Heart left ventricle (tissue), 16 donors: Measurements from ENCODE around the gene MLLT10. TPM values are rescaled to one million over a fixed set of nuclear protein-coding genes. Genes with fewer than 3 reads are reported as not detected.

Experiments
- ATAC-seq, 4 donors: fragments of 200-7000 bp; cut with Tn5 transposase; one replicate each; pipeline ENCODE4 v1.9.1; 2020 to 2022; ENCODE audit warnings: moderate library complexity in 4 of 4, mild to moderate bottlenecking in 3 of 4, moderate number of reproducible peaks in 1 of 4
- DNase-seq, 5 donors: peaks; one replicate each; pipeline ENCODE4 v3.0.0-alpha.2; 2020
- H3K27ac ChIP-seq, 12 donors: fragments of 200-600 bp; sonication (generic) in 4 of 12; one replicate each; pipeline versions ENCODE4 v1.5.0 to v1.8.0; 2016 to 2022; ENCODE audit warnings: mild to moderate bottlenecking in 2 of 12
- H3K27me3 ChIP-seq, 9 donors: fragments of 200-600 bp; sonication (generic) in 2 of 9; one replicate each; pipeline versions ENCODE4 v1.5.1 to v1.8.0; 2016 to 2022; ENCODE audit warnings: mild to moderate bottlenecking in 3 of 9
- H3K36me3 ChIP-seq, 9 donors: fragments of 200-600 bp; sonication (generic) in 2 of 9; one replicate each; pipeline versions ENCODE4 v1.5.0 to v1.8.0; 2018 to 2022; ENCODE audit warnings: mild to moderate bottlenecking in 2 of 9
- H3K4me1 ChIP-seq, 12 donors: fragments of 200-600 bp; sonication (generic) in 4 of 12; one replicate each; pipeline versions ENCODE4 v1.5.0 to v1.8.0; 2016 to 2022; ENCODE audit warnings: mild to moderate bottlenecking in 3 of 12
- H3K4me3 ChIP-seq, 12 donors: fragments of 200-600 bp; sonication (generic) in 4 of 12; one replicate each; pipeline versions ENCODE4 v1.5.0 to v1.8.0; 2017 to 2022; ENCODE audit warnings: mild to moderate bottlenecking in 9 of 12, moderate library complexity in 4 of 12
- H3K9me3 ChIP-seq, 12 donors: fragments of 200-600 bp; sonication (generic) in 4 of 12; one replicate each; pipeline versions ENCODE4 v1.5.0 to v1.8.0; 2016 to 2022; ENCODE audit warnings: mild to moderate bottlenecking in 1 of 12
- POLR2A ChIP-seq, 2 donors: fragments of 450-650 bp; IDR thresholded peaks; one replicate each; pipeline ENCODE4 v1.6.1; 2017; ENCODE audit warnings: antibody characterized with exemption in 2 of 2, mild to moderate bottlenecking in 2 of 2, moderate library complexity in 2 of 2
- WGBS, 4 donors: extraction: QIAGEN DNeasy Blood & Tissue Kit in 2 of 4; methylation state at CpG; one replicate each; pipeline versions ENCODE4 v1.1.5 to v1.1.7; 2013 to 2018; 5-methylcytosine and 5-hydroxymethylcytosine counted together
- intact Hi-C, 10 donors: fragments of 100-400 bp; cut with DNase I; formaldehyde crosslinking; loops; one replicate each; pipeline versions ENCODE4 v1.11.1 to v1.14.2; 2022
- polyA plus RNA-seq, 2 donors: library from polyadenylated mRNA; stranded (reverse); fragments of 200-250 nt; gene quantifications; one replicate each; pipeline ENCODE4 v1.2.3, GENCODE V29; 2013
- total RNA-seq, 9 donors: library from RNA; depleted of rRNA in 2 of 9; stranded (reverse); fragments of >200 nt in 2 of 9; fragmentation: NEBNext Ultra II Directional in 3 of 9; extraction: Animal tissue kit (Norgen Biotek cat#: 25700) in 3 of 9; gene quantifications; one replicate each; pipeline versions ENCODE4 v1.1.0 to v1.2.4, GENCODE V29; 2016 to 2023
- TF ChIP-seq, protein P1 (sequence below), 12 donors: fragments of 200-600 bp; sonication (generic) in 4 of 12; IDR thresholded peaks; one replicate each; pipeline versions ENCODE4 v1.5.0 to v1.8.0; 2018 to 2022; ENCODE audit warnings: antibody characterized with exemption in 12 of 12, mild to moderate bottlenecking in 5 of 12
- donor health status: ischemic (EF 13 %, LVEDD 7.1; RV severe dilation, severe dysfunction).
- donor health status: healthy with polysubstance abuse.
- donor health status: DM: no; HTN: yes; CAD: no.
- donor health status: DM: no; HTN: no; CAD: no.
- donor health status: ischemic (EF 25% LVEDD 6.9; RV normal size, moderate dysfunction).
- donor health status: ischemic (EF 25% LVEDD 5.7; RV mildly dilated, moderate dysfunction).
- donor health status: healthy.
- donor health status: DM: yes; HTN: yes; CAD: no.
- donor health status: ischemic (EF 35%, LVEDD 5.7; RV mildly dilated, moderate dysfunction).
- donor health status: nonischemic (EF 11% LVEDD 7.7; RV severe dilation, severe dysfunction).
- donor health status: DM: yes; HTN: yes; CAD: no.
- donor health status: PGD.
- donor health status: ischemic (EF 29% LVEDD 5.4; RV normal size, mild dysfunction).
- donor health status: nonischemic (EF 23%, LVEDD 6.1; RV moderate dilation, normal function).

MLLT10 gene
- total and polyA plus RNA-seq, 11 donors = 16.0 to 30.7 (median 25.2) TPM

DNA sequence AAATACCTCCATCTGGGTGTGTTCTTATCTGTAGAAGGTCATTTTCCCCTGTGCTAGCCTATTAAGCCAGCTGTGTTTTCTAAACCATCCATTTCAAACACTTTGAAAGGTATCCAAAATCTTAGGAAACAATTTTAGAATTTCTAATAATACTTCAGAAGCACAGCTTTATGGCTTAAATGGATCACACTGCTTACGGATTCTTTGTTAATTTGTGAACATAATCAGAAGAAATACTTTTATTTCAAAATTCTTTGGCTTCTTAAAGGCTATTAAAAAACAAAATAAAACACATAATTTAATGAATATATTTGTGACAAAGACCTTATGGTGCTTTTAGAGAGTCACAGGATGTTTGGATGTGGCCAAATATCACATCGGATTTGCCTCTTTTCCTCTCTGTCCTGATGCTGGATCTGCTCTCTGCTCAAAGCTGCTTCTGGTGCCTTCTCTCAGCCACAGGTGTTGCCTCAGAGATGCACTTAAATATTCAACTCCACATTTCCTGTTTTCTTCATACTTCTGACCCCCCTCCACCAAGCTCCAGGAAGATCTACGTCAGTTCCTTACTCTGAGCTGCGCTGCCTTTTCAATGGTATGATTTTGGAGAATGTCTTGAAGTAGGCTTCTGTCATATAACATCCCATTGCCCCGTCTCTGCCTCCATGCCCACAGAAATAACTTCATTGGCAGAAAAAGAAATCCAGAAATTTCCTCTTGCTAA is 230.6 kb downstream of the MLLT10 start:
- ATAC-seq = no peak
- no peaks in the 10 kb centered on the region for H3K27me3 ChIP-seq
- WGBS, 4 donors = 84 to 87% (median 86%) methylated on average over 5 of the region's 5 CpGs

DNA sequence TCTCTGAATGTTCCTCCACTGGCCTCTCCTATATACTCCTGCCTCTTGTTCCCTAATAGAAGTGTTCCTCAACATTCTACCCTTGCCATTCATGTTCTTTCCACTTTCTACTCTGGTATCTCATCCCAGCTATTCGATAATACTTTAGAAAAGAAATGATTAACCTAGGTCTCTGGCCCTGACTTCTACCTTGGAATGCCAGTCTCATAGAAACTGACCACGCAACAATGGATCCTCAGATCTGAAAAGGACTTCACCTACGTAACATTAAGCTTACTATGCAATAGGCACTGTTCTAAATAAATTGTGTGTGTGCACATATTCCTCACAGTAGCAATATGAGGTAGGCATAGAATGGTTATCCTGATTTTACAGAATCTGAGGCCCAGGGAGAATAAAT is 235.0 kb downstream of the MLLT10 start:
- no peak overlapping the region for H3K4me3 ChIP-seq
- DNase-seq (no peak), ATAC-seq (no peak)
- intact Hi-C loops = no loop called here
- H3K4me1 ChIP-seq = no peaks in the 10 kb centered on the region
- H3K36me3 ChIP-seq = peaks cover 0 to 9% (median 0%) of the 10 kb centered on the region in 9 donors
- 97 to 99% (median 98%) methylated on average over 3 of the region's 3 CpGs for WGBS, 4 donors
- H3K27ac ChIP-seq = no peak overlapping the region
- TF ChIP-seq POLR2A (IDR thresholded peaks at IDR 0.05) = no peak
- TF ChIP-seq, protein P1, sequence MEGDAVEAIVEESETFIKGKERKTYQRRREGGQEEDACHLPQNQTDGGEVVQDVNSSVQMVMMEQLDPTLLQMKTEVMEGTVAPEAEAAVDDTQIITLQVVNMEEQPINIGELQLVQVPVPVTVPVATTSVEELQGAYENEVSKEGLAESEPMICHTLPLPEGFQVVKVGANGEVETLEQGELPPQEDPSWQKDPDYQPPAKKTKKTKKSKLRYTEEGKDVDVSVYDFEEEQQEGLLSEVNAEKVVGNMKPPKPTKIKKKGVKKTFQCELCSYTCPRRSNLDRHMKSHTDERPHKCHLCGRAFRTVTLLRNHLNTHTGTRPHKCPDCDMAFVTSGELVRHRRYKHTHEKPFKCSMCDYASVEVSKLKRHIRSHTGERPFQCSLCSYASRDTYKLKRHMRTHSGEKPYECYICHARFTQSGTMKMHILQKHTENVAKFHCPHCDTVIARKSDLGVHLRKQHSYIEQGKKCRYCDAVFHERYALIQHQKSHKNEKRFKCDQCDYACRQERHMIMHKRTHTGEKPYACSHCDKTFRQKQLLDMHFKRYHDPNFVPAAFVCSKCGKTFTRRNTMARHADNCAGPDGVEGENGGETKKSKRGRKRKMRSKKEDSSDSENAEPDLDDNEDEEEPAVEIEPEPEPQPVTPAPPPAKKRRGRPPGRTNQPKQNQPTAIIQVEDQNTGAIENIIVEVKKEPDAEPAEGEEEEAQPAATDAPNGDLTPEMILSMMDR (IDR thresholded peaks at IDR 0.05) = no peak
- no peaks in the 10 kb centered on the region for H3K27me3 ChIP-seq
- H3K9me3 ChIP-seq = no peaks in the 10 kb centered on the region

More for the DNA sequence above, 230.6 kb downstream of the MLLT10 start:
- H3K4me3 ChIP-seq = no peak overlapping the region
- no peaks in the 10 kb centered on the region for H3K4me1 ChIP-seq
- intact Hi-C loops = no loop called here
- no peak for DNase-seq
- peaks cover 0 to 9% (median 0%) of the 10 kb centered on the region in 9 donors for H3K36me3 ChIP-seq
- TF ChIP-seq, protein P1 (IDR thresholded peaks at IDR 0.05) = no peak
- no peak for TF ChIP-seq POLR2A (IDR thresholded peaks at IDR 0.05)
- no peak overlapping the region for H3K27ac ChIP-seq
- no peaks in the 10 kb centered on the region for H3K9me3 ChIP-seq

DNA sequence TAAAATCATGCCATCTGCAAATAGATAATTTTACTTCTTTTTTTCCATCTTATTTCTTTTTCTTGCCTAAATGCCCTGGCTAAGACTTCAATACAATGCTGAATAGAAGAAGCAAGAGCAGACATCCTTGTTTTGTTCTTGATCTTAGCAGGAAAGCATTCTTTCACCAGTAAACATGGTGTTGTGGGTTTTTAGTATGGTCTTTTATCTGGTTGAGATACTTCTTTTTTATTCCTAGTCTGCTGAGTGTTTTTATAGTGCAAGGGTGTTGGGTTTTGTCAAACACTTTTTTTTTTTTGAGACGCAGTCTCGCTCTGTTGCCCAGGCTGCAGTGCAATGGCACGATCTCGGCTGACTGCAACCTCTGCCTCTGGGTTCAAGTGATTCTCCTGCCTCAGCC is 237.2 kb downstream of the MLLT10 start:
- WGBS, 4 donors = 95 to 98% (median 96%) methylated on average over 4 of the region's 4 CpGs
- intact Hi-C loops = no loop called here
- no peaks in the 10 kb centered on the region for H3K9me3 ChIP-seq

DNA sequence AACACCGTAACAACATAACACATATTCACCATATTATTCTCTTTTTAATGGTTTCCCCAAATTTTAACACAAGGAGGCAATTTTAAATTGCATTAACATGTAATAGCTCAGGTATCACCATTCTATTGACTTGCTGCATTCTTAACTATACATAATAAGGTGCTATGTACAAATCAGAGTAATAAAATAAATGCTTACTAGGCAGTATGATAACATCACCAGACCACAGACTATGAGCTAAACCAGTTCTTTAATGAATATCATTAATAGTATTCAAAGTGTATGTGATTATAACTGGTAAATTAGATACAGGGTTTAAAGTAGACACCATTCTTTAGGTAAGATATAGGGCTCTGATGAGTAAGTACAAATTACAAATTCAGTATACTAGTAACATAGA is 242.9 kb downstream of the MLLT10 start:
- Histone ChIP-seq H3K27ac (no peak overlapping the region), H3K9me3 (peaks cover 0 to 3% (median 0%) of the 10 kb centered on the region in 12 donors), H3K36me3 (peaks cover 0 to 5% (median 0%) of the 10 kb centered on the region in 9 donors), H3K4me1 (no peaks in the 10 kb centered on the region), H3K27me3 (no peaks in the 10 kb centered on the region), H3K4me3 (no peak overlapping the region)
- intact Hi-C loops = no loop called here
- no peak for DNase-seq
- TF ChIP-seq, protein P1 (IDR thresholded peaks at IDR 0.05) = no peak
- no peak for TF ChIP-seq POLR2A (IDR thresholded peaks at IDR 0.05)
- 98 to 100% (median 100%) methylated on average over 1 of the region's 1 CpG for WGBS, 4 donors
- ATAC-seq = no peak

More for the DNA sequence above, 237.2 kb downstream of the MLLT10 start:
- no peak overlapping the region for H3K27ac ChIP-seq
- DNase-seq (no peak), ATAC-seq (no peak)
- no peak overlapping the region for H3K4me3 ChIP-seq
- H3K4me1 ChIP-seq = no peaks in the 10 kb centered on the region
- no peaks in the 10 kb centered on the region for H3K27me3 ChIP-seq
- no peak for TF ChIP-seq POLR2A (IDR thresholded peaks at IDR 0.05)
- TF ChIP-seq, protein P1 (IDR thresholded peaks at IDR 0.05) = no peak
- no peaks in the 10 kb centered on the region for H3K36me3 ChIP-seq
